H1 (cell line): ENCODE data around the gene KLHL3. TPM values are rescaled to one million over a fixed set of nuclear protein-coding genes. Genes with fewer than 3 reads are reported as not detected.

Experiments used
- CTCF ChIA-PET: fragments of 300-600 bp; sonication (Branson Sonifier 250); formaldehyde crosslinking; loops from one replicate; lab custom pipeline; 2021; ENCODE audit not compliant: partially characterized antibody; lab: Charles Lee
- POLR2A ChIA-PET: fragments of 300-600 bp; sonication (Branson Sonifier 250); formaldehyde crosslinking; loops from one replicate; lab custom pipeline; 2021; ENCODE audit warnings: inconsistent platforms; ENCODE audit not compliant: partially characterized antibody; lab: Charles Lee
- DNase-seq, 2 experiments: peaks; one replicate each; pipeline versions ENCODE4 v3.0.0 to v3.0.0-alpha.2; 2010 to 2022; ENCODE audit warnings: low spot score in 2 of 2, low read depth in 1 of 2, mixed read lengths in 1 of 2
- FAIRE-seq: peaks from 2 replicates; lab custom pipeline; 2011; peaks lifted over from hg19 to GRCh38; lab: Jason Lieb, UNC
- H2AFZ ChIP-seq: 2 replicates; pipeline ENCODE4 v1.8.1; 2012; ENCODE audit warnings: low read length, inconsistent platforms
- H2AK5ac ChIP-seq: 2 replicates; pipeline ENCODE4 v1.6.1; 2013; ENCODE audit warnings: low read depth, low read length
- H2BK120ac ChIP-seq: replicated peaks from 2 replicates; pipeline ENCODE3; 2013; ENCODE audit warnings: low read depth, low read length, inconsistent platforms
- H2BK12ac ChIP-seq: 2 replicates; pipeline ENCODE4 v1.6.1; 2013; ENCODE audit warnings: low read depth, low read length
- H2BK15ac ChIP-seq: 2 replicates; pipeline ENCODE4 v1.6.1; 2013; ENCODE audit warnings: low read length
- H2BK20ac ChIP-seq: 2 replicates; pipeline ENCODE4 v1.6.1; 2013; ENCODE audit warnings: low read length
- H2BK5ac ChIP-seq: 2 replicates; pipeline ENCODE4 v1.6.1; 2013; ENCODE audit warnings: low read depth, low read length
- H3K14ac ChIP-seq: 2 replicates; pipeline ENCODE4 v1.6.1; 2013; ENCODE audit warnings: inconsistent platforms; ENCODE audit not compliant: insufficient read length
- H3K18ac ChIP-seq: 2 replicates; pipeline ENCODE4 v1.6.1; 2013; ENCODE audit warnings: low read length; ENCODE audit errors: extremely low read depth
- H3K23ac ChIP-seq: 2 replicates; pipeline ENCODE4 v1.6.1; 2013; ENCODE audit warnings: inconsistent platforms; ENCODE audit not compliant: insufficient read length
- H3K23me2 ChIP-seq: 2 replicates; pipeline ENCODE4 v1.6.1; 2013; ENCODE audit warnings: low read depth, low read length
- H3K27ac ChIP-seq: 2 replicates; pipeline ENCODE4 v1.6.1; 2011; ENCODE audit warnings: low read depth, low read length, inconsistent platforms
- H3K27me3 ChIP-seq, 4 experiments: replicated peaks in 1 of 4; 1 replicate in 1 of 4; 2 replicates in 3 of 4; pipeline versions ENCODE4 v1.6.1 to v1.8.1; 2011 to 2013; ENCODE audit warnings: low read length in 3 of 4, mild to moderate bottlenecking in 3 of 4, inconsistent platforms in 2 of 4, mixed read lengths in 2 of 4, moderate library complexity in 1 of 4; ENCODE audit not compliant: control insufficient read depth in 3 of 4, insufficient read depth in 3 of 4; ENCODE audit errors: extremely low read depth in 1 of 4
- H3K36me3 ChIP-seq, 4 experiments: 2 replicates each; pipeline versions ENCODE4 v1.6.1 to v1.8.1; 2011 to 2013; ENCODE audit warnings: mild to moderate bottlenecking in 4 of 4, low read length in 3 of 4, moderate library complexity in 2 of 4, control low read depth in 1 of 4, inconsistent platforms in 1 of 4; ENCODE audit not compliant: insufficient read depth in 4 of 4, control insufficient read depth in 2 of 4
- H3K4ac ChIP-seq: replicated peaks from 2 replicates; pipeline ENCODE3; 2013; ENCODE audit warnings: low read length, low read depth, mixed read lengths, inconsistent platforms; ENCODE audit not compliant: insufficient read length
- H3K4me1 ChIP-seq, 4 experiments: replicated peaks in 1 of 4; 1 replicate in 1 of 4; 2 replicates in 3 of 4; pipeline versions ENCODE4 v1.6.1 to v1.8.1; 2011 to 2013; ENCODE audit warnings: low read length in 3 of 4, inconsistent platforms in 2 of 4, mixed read lengths in 1 of 4; ENCODE audit not compliant: insufficient read depth in 4 of 4, control insufficient read depth in 3 of 4
- H3K4me2 ChIP-seq, 2 experiments: 2 replicates each; pipeline versions ENCODE4 v1.6.1 to v1.8.1; 2011 to 2013; ENCODE audit warnings: low read depth in 2 of 2, low read length in 2 of 2, control low read depth in 1 of 2, inconsistent platforms in 1 of 2, mild to moderate bottlenecking in 1 of 2; ENCODE audit not compliant: insufficient read depth in 1 of 2
- H3K4me3 ChIP-seq, 4 experiments: fragments of 200-600, 300-600 bp in 1 of 4; sonication (generic), shearing (Covaris generic), sonication (Bioruptor Twin) in 1 of 4; 2 replicates each; pipeline versions ENCODE4 v1.5.1 to v1.8.1; 2011 to 2016; ENCODE audit warnings: low read length in 4 of 4, low read depth in 3 of 4, control low read depth in 2 of 4, inconsistent platforms in 2 of 4, mild to moderate bottlenecking in 2 of 4, mixed read lengths in 1 of 4, moderate library complexity in 1 of 4; ENCODE audit not compliant: insufficient read depth in 2 of 4; ENCODE audit errors: extremely low read depth in 1 of 4
- H3K56ac ChIP-seq: replicated peaks from 2 replicates; pipeline ENCODE3; 2013; ENCODE audit warnings: low read depth, mild to moderate bottlenecking, mixed read lengths, low read length, inconsistent platforms; ENCODE audit not compliant: insufficient read length
- H3K79me1 ChIP-seq: 2 replicates; pipeline ENCODE4 v1.6.1; 2013; ENCODE audit warnings: low read depth, low read length, control low read depth
- H3K79me2 ChIP-seq, 2 experiments: 2 replicates each; pipeline versions ENCODE4 v1.6.1 to v1.8.1; 2012 to 2013; ENCODE audit warnings: low read length in 2 of 2, mild to moderate bottlenecking in 2 of 2, inconsistent platforms in 1 of 2; ENCODE audit not compliant: insufficient read depth in 2 of 2, control insufficient read depth in 1 of 2
- H3K9ac ChIP-seq, 4 experiments: replicated peaks in 1 of 4; 1 replicate in 1 of 4; 2 replicates in 3 of 4; pipeline versions ENCODE4 v1.6.1 to v1.8.1; 2011 to 2013; ENCODE audit warnings: low read depth in 3 of 4, low read length in 3 of 4, control low read depth in 2 of 4, mild to moderate bottlenecking in 2 of 4, moderate library complexity in 2 of 4, inconsistent platforms in 1 of 4; ENCODE audit errors: extremely low read depth in 1 of 4
- H3K9me3 ChIP-seq, 2 experiments: 2 replicates each; pipeline versions ENCODE4 v1.6.1 to v1.8.1; 2012 to 2013; ENCODE audit warnings: mild to moderate bottlenecking in 2 of 2, moderate library complexity in 2 of 2, control low read depth in 1 of 2, inconsistent platforms in 1 of 2, low read depth in 1 of 2, low read length in 1 of 2, mixed read lengths in 1 of 2; ENCODE audit not compliant: insufficient read depth in 2 of 2
- H4K20me1 ChIP-seq, 2 experiments: replicated peaks in 1 of 2; 2 replicates each; pipeline versions ENCODE3 to v1.8.1; 2011 to 2013; ENCODE audit warnings: inconsistent platforms in 2 of 2, low read length in 2 of 2, mild to moderate bottlenecking in 1 of 2; ENCODE audit not compliant: insufficient read depth in 2 of 2, control insufficient read depth in 1 of 2
- H4K5ac ChIP-seq: 2 replicates; pipeline ENCODE4 v1.6.1; 2013; ENCODE audit warnings: low read length, low read depth, mixed read lengths, inconsistent platforms; ENCODE audit not compliant: insufficient read length
- H4K8ac ChIP-seq: 2 replicates; pipeline ENCODE4 v1.8.0; 2013; ENCODE audit warnings: mild to moderate bottlenecking, moderate library complexity, low read length, inconsistent platforms; ENCODE audit not compliant: insufficient read depth; ENCODE audit errors: extremely low read depth
- H4K91ac ChIP-seq: replicated peaks from 2 replicates; pipeline ENCODE3; 2013; ENCODE audit warnings: low read length, mixed read lengths, inconsistent platforms; ENCODE audit not compliant: insufficient read length
- BRCA1 ChIP-seq: IDR thresholded peaks from 2 replicates; pipeline ENCODE4 v1.6.1; 2012; ENCODE audit warnings: low read depth, low read length, improper control_type of control experiment
- CBX8 ChIP-seq: fragments of 300-800, 300-1000 bp; sonication (generic); IDR thresholded peaks from 2 replicates; pipeline ENCODE4 v1.7.1; 2016; ENCODE audit warnings: low read depth, low read length, borderline replicate concordance
- CREB1 ChIP-seq: IDR thresholded peaks from 2 replicates; pipeline ENCODE4 v1.6.1; 2012; ENCODE audit warnings: inconsistent platforms
- HDAC2 ChIP-seq, 2 experiments: fragments of 300-600 bp in 1 of 2; sonication (generic) in 1 of 2; IDR thresholded peaks; 2 replicates each; pipeline ENCODE4 v1.6.1; 2011 to 2012; ENCODE audit warnings: low read depth in 2 of 2, low read length in 2 of 2, mild to moderate bottlenecking in 2 of 2, moderate library complexity in 2 of 2, borderline replicate concordance in 1 of 2, inconsistent platforms in 1 of 2
- JUN ChIP-seq: IDR thresholded peaks from 2 replicates; pipeline ENCODE4 v1.6.1; 2011; ENCODE audit warnings: low read depth, mild to moderate bottlenecking, improper control_type of control experiment, low read length
- NANOG ChIP-seq: IDR thresholded peaks from 2 replicates; pipeline ENCODE4 v1.6.1; 2011; ENCODE audit warnings: low read length, low read depth, mild to moderate bottlenecking, inconsistent platforms; ENCODE audit not compliant: insufficient read depth, poor library complexity, severe bottlenecking
- NRF1 ChIP-seq: IDR thresholded peaks from 2 replicates; pipeline ENCODE4 v1.6.1; 2011; ENCODE audit warnings: mild to moderate bottlenecking, low read depth, low read length, improper control_type of control experiment
- RFX5 ChIP-seq: IDR thresholded peaks from 2 replicates; pipeline ENCODE4 v1.6.1; 2011; ENCODE audit warnings: low read depth, low read length, improper control_type of control experiment, borderline replicate concordance
- RNF2 ChIP-seq: fragments of 200-900, 300-1000 bp; sonication (generic); IDR thresholded peaks from 2 replicates; pipeline ENCODE4 v1.7.1; 2016; ENCODE audit warnings: borderline replicate concordance, low read depth, mild to moderate bottlenecking, antibody characterized with exemption, low read length; ENCODE audit not compliant: poor library complexity, severe bottlenecking; ENCODE audit errors: missing control alignments
- SP4 ChIP-seq: IDR thresholded peaks from 2 replicates; pipeline ENCODE4 v1.6.1; 2012; ENCODE audit warnings: low read length, inconsistent platforms
- TAF1 ChIP-seq: IDR thresholded peaks from 2 replicates; pipeline ENCODE4 v1.6.1; 2011; ENCODE audit warnings: mild to moderate bottlenecking, low read depth, low read length
- TEAD4 ChIP-seq: IDR thresholded peaks from 2 replicates; pipeline ENCODE4 v1.6.1; 2012; ENCODE audit warnings: low read depth, low read length, inconsistent platforms, mixed read lengths
- USF2 ChIP-seq: IDR thresholded peaks from 2 replicates; pipeline ENCODE4 v1.6.1; 2011; ENCODE audit warnings: low read length, improper control_type of control experiment
- WGBS, 2 experiments: shearing (Covaris generic) in 1 of 2; methylation state at CpG; one replicate each; pipeline versions ENCODE4 v1.1.6 to v1.1.7; 2013 to 2015; ENCODE audit warnings: low lambda C conversion rate in 2 of 2, mixed read lengths in 2 of 2, inconsistent platforms in 1 of 2, low coverage in 1 of 2, missing lambda C conversion rate in 1 of 2; ENCODE audit not compliant: insufficient replicate concordance in 2 of 2, insufficient coverage in 1 of 2, insufficient read length in 1 of 2; ENCODE audit errors: extremely low coverage in 1 of 2, missing lambda C conversion rate in 1 of 2; 5-methylcytosine and 5-hydroxymethylcytosine counted together
- polyA plus RNA-seq, 7 experiments: library from polyadenylated mRNA; depleted of rRNA in 3 of 7; stranded (reverse) in 5 of 7; unstranded in 2 of 7; fragments of >200 nt in 5 of 7; fragments of 200-250 nt in 2 of 7; gene quantifications; 1 replicate in 5 of 7; 2 replicates in 1 of 7; 4 replicates in 1 of 7; pipeline versions ENCODE4 v1.2.1 to v1.2.3, GENCODE V29; 2011 to 2013; ENCODE audit warnings: missing spikeins in 2 of 7, mixed read lengths in 2 of 7
- total RNA-seq: library from RNA; stranded (reverse); fragmentation: NEBNext Ultra II Directional; extraction: Animal tissue kit (Norgen Biotek cat#: 25700); gene quantifications from 2 replicates; pipeline ENCODE4 v1.2.1, GENCODE V29; 2021

KLHL3 gene
- total and polyA plus RNA-seq, 2 of the 8 experiments (the other 6 are each of a cell fraction or from before 2014, with no cell fraction given) = 7.4 to 13.7 TPM

GRCh38 chr5:137636099-137636498, 99.8 kb downstream of the KLHL3 start:
- Histone ChIP-seq H4K5ac (no peak overlapping the region), H2BK5ac (no peak overlapping the region), H3K56ac (no peak overlapping the region), H3K14ac (no peak overlapping the region), H3K4me1 (no peaks in the 10 kb centered on the region), H3K27ac (no peak overlapping the region), H2AK5ac (no peak overlapping the region), H3K23ac (no peak overlapping the region), H4K20me1 (no peaks in the 10 kb centered on the region), H2BK20ac (no peak overlapping the region), H2AFZ (no peak overlapping the region), H3K9me3 (no peaks in the 10 kb centered on the region), H3K4me2 (no peak overlapping the region), H3K79me1 (0 out of 2 replicates have a peak, but pooled peaks cover 3% of the 10 kb centered on the region), H3K27me3 (no peaks in the 10 kb centered on the region), H3K79me2 (no peaks in the 10 kb centered on the region), H2BK120ac (no peak overlapping the region), H3K4ac (no peak overlapping the region), H2BK15ac (no peak overlapping the region), H3K9ac (no peak overlapping the region), H3K23me2 (no peaks in the 10 kb centered on the region), H3K4me3 (no peak overlapping the region), H3K36me3 (peaks cover 0 to 4% (median 0%) of the 10 kb centered on the region in 4 experiments; a peak in 1 of 8 replicates), H4K8ac (no peak overlapping the region), H4K91ac (no peak overlapping the region), H3K18ac (no peak overlapping the region), H2BK12ac (no peak overlapping the region)
- ChIA-PET POLR2A (interaction anchor here (1.1 kb wide), 1 partner anchor 19 kb away, joined by 3 read pairs; no protein-coding TSS in a partner anchor), CTCF (interaction anchor here (1.2 to 2.1 kb wide), 2 partner anchors 25 to 106 kb away, joined by 9 to 10 read pairs; no protein-coding TSS in a partner anchor)
- 88% methylated on average over 2 of the region's 2 CpGs; no CpG with 5 or more reads in 1 of the 2 experiments for WGBS, 2 experiments
- FAIRE-seq = no peak
- DNase-seq = no peak
- TF ChIP-seq TEAD4 = no peak
- TF ChIP-seq TAF1 = no peak
- TF ChIP-seq SP4 = no peak
- TF ChIP-seq HDAC2 (IDR thresholded peaks at IDR 0.05; ENCODE audit: borderline replicate concordance in 1 of 2, low read depth in 2 of 2, low read length in 2 of 2) = no peak
- no peak for TF ChIP-seq CREB1
- TF ChIP-seq USF2 = no peak
- no peak for TF ChIP-seq RNF2
- TF ChIP-seq JUN = no peak
- TF ChIP-seq CBX8 = no peak
- no peak for TF ChIP-seq RFX5
- no peak for TF ChIP-seq NRF1
- no peak for TF ChIP-seq BRCA1
- TF ChIP-seq NANOG = no peak
